Measurements from ENCODE around the gene CSRNP3.

- TF ChIP-seq CTCF (optimal IDR thresholded peaks at IDR 0.05 in 1 of 3, IDR thresholded peaks at IDR 0.05 in 1 of 3, conservative IDR thresholded peaks at IDR 0.05 in 1 of 3; ENCODE audit: extremely low read depth in 1 of 3, insufficient read depth in 2 of 3, low read length in 3 of 3): no peak
- no peak for TF ChIP-seq EZH2 (IDR thresholded peaks at IDR 0.05; ENCODE audit: low read length)
Measured at GRCh38 chr2:165571477-165571876, 102.0 kb downstream of the CSRNP3 start.
